Activated T-helper 17 cell treated with anti-CD3 and anti-CD28 coated beads, Interleukin-2, amount 50 U/mL, for 72 hours (primary cell): ENCODE data around the gene CNTN2. TPM values are rescaled to one million over a fixed set of nuclear protein-coding genes. Genes with fewer than 3 reads are reported as not detected.

Experiments used
- ATAC-seq: fragments of 150-1000 bp; cut with Tn5 transposase; replicated peaks from 2 replicates; pipeline ENCODE4 v1.10.0; 2021; ENCODE audit warnings: mild to moderate bottlenecking, moderate library complexity
- H3K27ac Mint-ChIP-seq: one replicate; pipeline ENCODE4 v1.8.0; 2022; ENCODE audit warnings: mixed read lengths
- H3K27me3 Mint-ChIP-seq: one replicate; pipeline ENCODE4 v1.8.0; 2022; ENCODE audit warnings: mixed read lengths
- H3K36me3 Mint-ChIP-seq: one replicate; pipeline ENCODE4 v1.8.0; 2022; ENCODE audit warnings: low read depth, mild to moderate bottlenecking, mixed read lengths
- H3K4me1 Mint-ChIP-seq: one replicate; pipeline ENCODE4 v1.8.0; 2022; ENCODE audit warnings: mixed read lengths
- H3K4me3 Mint-ChIP-seq: one replicate; pipeline ENCODE4 v1.8.0; 2022; ENCODE audit warnings: mild to moderate bottlenecking, mixed read lengths
- H3K9me3 Mint-ChIP-seq: one replicate; pipeline ENCODE4 v1.8.0; 2022; ENCODE audit warnings: mixed read lengths
- total RNA-seq, 2 donors: library from RNA; stranded (reverse); gene quantifications; one replicate each; pipeline ENCODE4 v1.2.3, GENCODE V29; 2022

CNTN2 gene
- total RNA-seq, 2 donors from 2014 or later, result not detected

DNA sequence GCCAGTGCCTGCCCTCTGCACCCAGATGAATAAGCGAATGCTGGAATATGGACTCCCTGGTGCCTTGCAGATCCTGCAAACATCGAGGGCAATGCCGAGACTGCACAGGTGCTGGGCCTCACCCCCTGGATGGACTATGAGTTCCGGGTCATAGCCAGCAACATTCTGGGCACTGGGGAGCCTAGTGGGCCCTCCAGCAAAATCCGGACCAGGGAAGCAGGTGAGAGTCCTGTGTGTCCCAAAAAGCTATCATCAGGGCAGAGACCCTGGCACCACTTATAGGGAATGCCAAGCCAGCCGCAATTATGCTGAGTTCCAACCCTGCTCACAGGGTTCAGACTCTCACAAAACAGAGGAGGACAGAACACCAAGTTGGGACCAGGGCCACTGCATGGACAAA is 24.0 kb downstream of the CNTN2 start:
- Mint-ChIP-seq H3K27me3 (no peaks in the 10 kb centered on the region), H3K27ac (no peak overlapping the region), H3K9me3 (no peaks in the 10 kb centered on the region), H3K36me3 (no peaks in the 10 kb centered on the region), H3K4me3 (no peak overlapping the region), H3K4me1 (no peaks in the 10 kb centered on the region)
- ATAC-seq, result no peak

DNA sequence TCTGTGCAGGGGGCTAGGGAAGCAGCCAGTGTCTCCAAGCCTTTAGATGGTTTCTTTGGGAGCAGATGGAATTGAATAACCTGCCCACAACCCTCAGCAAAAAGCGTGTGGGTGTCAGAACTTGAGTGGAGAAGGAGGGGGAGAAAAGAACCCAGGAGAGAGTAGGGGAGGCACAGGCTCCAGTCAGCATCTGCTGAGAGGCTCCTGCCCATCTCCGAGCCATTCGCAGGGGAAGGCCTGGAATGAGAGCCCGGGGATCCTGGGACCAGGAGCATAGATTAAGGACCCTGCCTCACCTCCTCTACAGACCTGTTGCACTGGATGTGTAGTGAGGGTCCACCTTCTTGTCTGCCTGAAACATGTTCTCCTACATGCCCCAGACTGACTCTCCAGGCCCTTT is 25.0 kb downstream of the CNTN2 start:
- no peak for ATAC-seq
- Mint-ChIP-seq H3K4me3 (no peak overlapping the region), H3K27me3 (no peaks in the 10 kb centered on the region), H3K4me1 (no peaks in the 10 kb centered on the region), H3K36me3 (no peaks in the 10 kb centered on the region), H3K27ac (no peak overlapping the region), H3K9me3 (no peaks in the 10 kb centered on the region)

DNA sequence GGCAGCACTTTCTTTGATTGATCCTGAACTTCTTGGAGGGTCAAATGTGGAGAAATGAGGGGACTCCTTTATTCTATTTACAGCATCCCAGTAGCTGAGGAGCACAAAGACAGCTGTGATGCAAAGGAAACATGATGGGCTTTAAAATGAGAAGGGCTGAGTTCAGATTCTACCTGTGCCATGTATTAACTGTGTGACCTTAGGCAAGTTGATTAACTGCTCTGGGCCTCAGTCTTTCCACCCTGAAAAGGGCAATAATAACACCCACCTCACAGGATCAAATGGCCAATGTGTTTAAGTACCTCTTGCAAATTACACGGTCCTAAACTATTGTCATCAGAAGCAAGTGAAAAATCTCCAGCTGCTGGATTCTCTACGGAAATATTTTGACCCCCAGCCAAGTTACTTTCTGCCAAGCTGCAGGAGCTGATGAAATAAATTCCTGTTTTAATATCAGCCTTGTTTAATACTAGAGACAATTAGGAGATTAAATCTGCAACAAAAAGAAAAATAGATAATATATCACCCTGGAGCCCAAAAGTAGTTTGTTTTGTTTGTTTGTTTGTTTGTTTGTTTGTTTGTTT is 25.5 kb downstream of the CNTN2 start:
- H3K4me3 Mint-ChIP-seq, result no peak overlapping the region
- no peaks in the 10 kb centered on the region for H3K27me3 Mint-ChIP-seq
- H3K36me3 Mint-ChIP-seq, result no peaks in the 10 kb centered on the region
- ATAC-seq, result no peak
- no peak overlapping the region for H3K27ac Mint-ChIP-seq
- no peaks in the 10 kb centered on the region for H3K4me1 Mint-ChIP-seq
- H3K9me3 Mint-ChIP-seq, result no peaks in the 10 kb centered on the region

DNA sequence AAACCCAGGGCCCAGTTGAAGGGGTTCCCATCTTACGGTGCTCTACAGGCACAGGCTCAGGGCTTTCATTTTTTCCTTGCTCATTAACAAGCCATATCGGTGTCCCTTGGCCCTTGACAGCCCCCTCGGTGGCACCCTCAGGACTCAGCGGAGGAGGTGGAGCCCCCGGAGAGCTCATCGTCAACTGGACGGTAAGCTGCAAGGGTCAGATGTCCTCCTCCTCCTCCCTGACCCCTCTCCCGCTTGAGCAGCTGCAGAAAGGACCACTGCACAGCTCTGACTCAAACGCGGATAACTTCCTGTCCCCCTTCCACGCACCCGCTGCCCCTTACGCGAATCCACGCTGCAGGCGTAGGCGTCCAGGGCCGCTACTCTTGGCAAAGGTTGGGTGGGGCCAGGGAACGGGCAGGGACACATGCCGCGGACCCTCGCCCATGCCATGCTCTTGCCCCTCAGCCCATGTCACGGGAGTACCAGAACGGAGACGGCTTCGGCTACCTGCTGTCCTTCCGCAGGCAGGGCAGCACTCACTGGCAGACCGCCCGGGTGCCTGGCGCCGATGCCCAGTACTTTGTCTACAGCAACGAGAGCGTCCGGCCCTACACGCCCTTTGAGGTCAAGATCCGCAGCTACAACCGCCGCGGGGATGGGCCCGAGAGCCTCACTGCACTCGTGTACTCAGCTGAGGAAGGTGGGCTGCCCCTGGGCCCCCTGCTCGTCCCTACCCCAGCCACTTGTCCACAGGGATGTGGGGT is 26.5 kb downstream of the CNTN2 start:
- ATAC-seq, result no peak
- no peaks in the 10 kb centered on the region for H3K27me3 Mint-ChIP-seq
- no peaks in the 10 kb centered on the region for H3K9me3 Mint-ChIP-seq
- H3K4me1 Mint-ChIP-seq, result no peaks in the 10 kb centered on the region
- H3K4me3 Mint-ChIP-seq, result no peak overlapping the region
- no peak overlapping the region for H3K27ac Mint-ChIP-seq
- H3K36me3 Mint-ChIP-seq, result no peaks in the 10 kb centered on the region

DNA sequence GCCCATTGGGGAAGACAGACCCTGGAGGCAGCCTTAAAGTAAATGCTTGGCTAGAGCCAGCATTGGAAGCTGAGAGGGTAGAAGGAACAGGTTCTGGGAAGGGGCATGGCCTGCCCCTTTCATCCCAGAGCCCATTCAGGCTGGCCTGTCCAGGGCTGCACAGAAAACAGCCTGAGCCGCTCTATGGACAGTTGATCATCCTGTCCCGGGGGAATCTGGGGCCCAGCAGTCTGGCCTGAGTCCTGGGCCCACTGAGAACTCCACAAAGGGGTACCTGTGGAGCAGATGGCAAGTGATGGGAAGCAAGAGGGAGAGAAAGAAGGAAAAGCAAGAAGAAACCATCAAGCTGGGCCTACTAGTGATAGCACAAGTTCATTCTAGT is 28.0 kb downstream of the CNTN2 start:
- H3K27ac Mint-ChIP-seq, result no peak overlapping the region
- ATAC-seq, result no peak
- no peaks in the 10 kb centered on the region for H3K4me1 Mint-ChIP-seq

DNA sequence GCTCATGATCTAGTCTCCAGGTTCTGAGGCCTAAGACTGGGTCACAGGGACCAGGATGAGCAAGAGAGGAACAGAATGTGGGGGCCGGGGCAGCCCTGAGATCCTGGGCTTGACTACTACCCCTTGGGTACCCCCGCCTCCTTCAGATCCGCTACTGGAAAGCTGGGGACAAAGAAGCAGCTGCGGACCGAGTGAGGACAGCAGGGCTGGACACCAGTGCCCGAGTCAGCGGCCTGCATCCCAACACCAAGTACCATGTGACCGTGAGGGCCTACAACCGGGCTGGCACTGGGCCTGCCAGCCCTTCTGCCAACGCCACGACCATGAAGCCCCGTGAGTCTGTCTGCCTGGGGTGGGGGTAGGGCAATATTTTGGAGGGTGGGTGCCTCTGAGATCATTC is 28.8 kb downstream of the CNTN2 start:
- ATAC-seq, result no peak
- no peak overlapping the region for H3K27ac Mint-ChIP-seq
- H3K27me3 Mint-ChIP-seq, result no peaks in the 10 kb centered on the region
- no peaks in the 10 kb centered on the region for H3K36me3 Mint-ChIP-seq
- H3K4me1 Mint-ChIP-seq, result no peaks in the 10 kb centered on the region
- H3K4me3 Mint-ChIP-seq, result no peak overlapping the region
- no peaks in the 10 kb centered on the region for H3K9me3 Mint-ChIP-seq

More for the DNA sequence above, 28.0 kb downstream of the CNTN2 start:
- Mint-ChIP-seq H3K9me3 (no peaks in the 10 kb centered on the region), H3K36me3 (no peaks in the 10 kb centered on the region), H3K27me3 (no peaks in the 10 kb centered on the region), H3K4me3 (no peak overlapping the region)

DNA sequence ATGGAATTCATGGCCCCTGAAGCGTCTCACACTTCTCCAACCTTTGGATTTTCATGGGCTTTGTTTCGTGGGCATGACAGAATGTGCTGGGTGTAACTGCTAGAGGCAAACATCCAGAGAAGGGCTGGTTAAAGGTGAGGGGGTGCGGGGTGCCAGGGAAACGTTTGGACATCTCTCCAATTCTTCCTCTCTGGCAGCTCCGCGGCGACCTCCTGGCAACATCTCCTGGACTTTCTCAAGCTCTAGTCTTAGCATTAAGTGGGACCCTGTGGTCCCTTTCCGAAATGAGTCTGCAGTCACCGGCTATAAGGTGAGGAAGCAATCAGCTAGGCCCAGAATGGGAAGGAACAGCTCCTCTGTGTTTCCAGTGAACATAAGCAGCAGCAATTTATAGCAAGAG is 29.3 kb downstream of the CNTN2 start:
- Mint-ChIP-seq H3K27me3 (no peaks in the 10 kb centered on the region), H3K4me3 (no peak overlapping the region), H3K36me3 (no peaks in the 10 kb centered on the region), H3K4me1 (no peaks in the 10 kb centered on the region), H3K27ac (no peak overlapping the region), H3K9me3 (no peaks in the 10 kb centered on the region)
- ATAC-seq, result no peak

DNA sequence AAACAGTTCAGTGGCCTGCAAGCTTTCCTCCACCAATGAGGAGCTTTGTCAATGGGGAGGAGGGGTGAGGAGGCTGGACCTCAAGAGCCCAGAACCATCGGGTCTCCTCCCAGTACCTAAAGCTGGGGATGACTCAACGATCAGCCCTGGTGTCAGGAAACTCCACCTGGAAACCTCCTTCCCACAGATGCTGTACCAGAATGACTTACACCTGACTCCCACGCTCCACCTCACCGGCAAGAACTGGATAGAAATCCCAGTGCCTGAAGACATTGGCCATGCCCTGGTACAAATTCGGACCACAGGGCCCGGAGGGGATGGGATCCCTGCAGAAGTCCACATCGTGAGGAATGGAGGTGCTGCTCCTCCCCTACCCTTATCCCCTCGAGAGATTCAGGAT is 29.9 kb downstream of the CNTN2 start:
- Mint-ChIP-seq H3K4me1 (no peaks in the 10 kb centered on the region), H3K4me3 (no peak overlapping the region), H3K36me3 (no peaks in the 10 kb centered on the region), H3K9me3 (no peaks in the 10 kb centered on the region), H3K27me3 (no peaks in the 10 kb centered on the region), H3K27ac (no peak overlapping the region)
- no peak for ATAC-seq

DNA sequence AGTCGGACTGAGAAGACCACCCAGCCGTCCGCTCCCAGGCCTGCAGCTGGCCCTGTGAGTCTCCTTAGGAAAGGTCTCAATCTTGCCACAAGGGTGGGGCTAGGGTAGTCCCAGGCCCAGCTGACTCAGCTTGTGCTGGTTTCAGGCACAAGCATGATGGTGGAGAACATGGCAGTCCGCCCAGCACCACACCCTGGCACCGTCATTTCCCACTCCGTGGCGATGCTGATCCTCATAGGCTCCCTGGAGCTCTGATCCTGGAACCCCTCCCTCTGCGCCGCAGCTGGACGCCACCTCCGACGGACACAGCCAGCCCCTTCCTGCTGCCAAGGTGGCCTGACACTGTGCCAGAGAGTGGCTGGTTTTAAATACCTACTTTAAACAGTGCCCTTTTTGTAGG is 30.5 kb downstream of the CNTN2 start:
- H3K9me3 Mint-ChIP-seq, result no peaks in the 10 kb centered on the region
- H3K4me3 Mint-ChIP-seq, result no peak overlapping the region

DNA sequence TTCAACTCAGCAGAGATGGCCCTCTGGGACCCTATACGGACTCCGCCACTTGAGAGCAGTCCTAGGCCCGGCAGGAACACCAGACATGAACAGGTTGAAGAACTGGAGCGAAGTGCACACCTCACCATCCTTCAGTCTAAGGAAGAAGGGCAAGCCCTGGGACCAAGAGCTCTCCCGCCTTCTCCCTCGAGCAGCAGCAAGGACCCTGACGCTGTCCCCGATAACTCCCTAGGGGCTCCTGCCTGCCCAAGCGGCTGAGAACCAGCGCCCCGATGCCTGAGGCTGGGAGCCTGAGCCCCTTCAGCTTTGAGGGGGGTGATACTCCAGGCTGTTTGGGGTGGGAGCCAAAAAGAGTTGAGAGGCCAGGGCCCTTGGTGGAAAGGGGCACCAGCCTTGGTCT is 31.1 kb downstream of the CNTN2 start:
- Mint-ChIP-seq H3K27ac (no peak overlapping the region), H3K9me3 (no peaks in the 10 kb centered on the region)

More for the DNA sequence above, 30.5 kb downstream of the CNTN2 start:
- ATAC-seq, result no peak
- Mint-ChIP-seq H3K27me3 (no peaks in the 10 kb centered on the region), H3K36me3 (no peaks in the 10 kb centered on the region), H3K4me1 (no peaks in the 10 kb centered on the region), H3K27ac (no peak overlapping the region)

DNA sequence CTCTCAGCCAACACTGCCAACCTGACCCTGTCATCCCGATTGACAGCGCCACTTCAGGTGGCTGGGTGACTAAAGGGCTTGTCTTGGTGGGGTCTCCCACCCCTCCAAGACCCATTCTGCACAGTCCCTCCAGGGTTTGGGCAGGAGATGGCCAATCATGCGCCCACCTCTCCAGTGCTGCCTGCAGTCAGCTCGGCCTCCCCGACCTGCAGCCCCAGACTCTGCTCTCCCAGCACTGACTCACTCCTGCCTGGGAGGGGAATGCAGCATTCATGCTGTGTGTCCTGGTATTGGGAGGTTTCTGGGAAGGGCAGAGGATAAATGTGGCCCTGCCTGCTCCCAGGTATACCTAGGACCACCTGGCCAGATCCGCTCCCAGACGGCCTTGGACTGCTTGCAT is 31.5 kb downstream of the CNTN2 start:
- Mint-ChIP-seq H3K4me3 (no peak overlapping the region), H3K27ac (no peak overlapping the region), H3K9me3 (no peaks in the 10 kb centered on the region), H3K36me3 (no peaks in the 10 kb centered on the region), H3K27me3 (no peaks in the 10 kb centered on the region), H3K4me1 (no peaks in the 10 kb centered on the region)
- no peak for ATAC-seq

More for the DNA sequence above, 31.1 kb downstream of the CNTN2 start:
- no peak for ATAC-seq
- Mint-ChIP-seq H3K27me3 (no peaks in the 10 kb centered on the region), H3K36me3 (no peaks in the 10 kb centered on the region), H3K4me1 (no peaks in the 10 kb centered on the region), H3K4me3 (no peak overlapping the region)

DNA sequence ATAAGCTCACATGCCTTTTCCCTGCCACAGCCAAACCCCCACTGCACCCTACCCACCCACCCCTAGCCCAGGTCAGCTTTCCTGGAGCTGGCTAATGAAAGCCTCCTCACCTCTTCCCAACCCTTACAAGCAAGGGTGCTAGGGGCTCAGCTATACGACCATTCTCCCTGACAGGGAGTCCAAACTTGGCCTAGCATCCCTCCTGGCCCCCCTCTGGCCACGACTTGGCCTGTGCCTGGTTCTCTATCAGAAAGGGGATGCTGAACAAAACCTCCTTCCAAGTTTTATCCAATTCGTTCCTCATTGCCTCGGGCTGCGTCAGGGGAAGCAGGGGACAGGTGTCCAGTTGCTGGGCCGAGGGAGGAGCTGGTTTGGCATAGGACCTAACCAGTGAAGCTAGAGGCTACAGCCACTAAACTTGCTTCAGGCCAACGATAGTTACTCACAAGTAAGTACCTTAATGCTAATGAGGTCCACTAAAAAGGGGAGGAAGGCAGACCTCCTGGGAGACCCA is 32.7 kb downstream of the CNTN2 start:
- H3K4me3 Mint-ChIP-seq, result no peak overlapping the region
- no peaks in the 10 kb centered on the region for H3K4me1 Mint-ChIP-seq
- H3K9me3 Mint-ChIP-seq, result no peaks in the 10 kb centered on the region
- ATAC-seq, result no peak
- H3K36me3 Mint-ChIP-seq, result no peaks in the 10 kb centered on the region
- H3K27me3 Mint-ChIP-seq, result no peaks in the 10 kb centered on the region
- no peak overlapping the region for H3K27ac Mint-ChIP-seq

DNA sequence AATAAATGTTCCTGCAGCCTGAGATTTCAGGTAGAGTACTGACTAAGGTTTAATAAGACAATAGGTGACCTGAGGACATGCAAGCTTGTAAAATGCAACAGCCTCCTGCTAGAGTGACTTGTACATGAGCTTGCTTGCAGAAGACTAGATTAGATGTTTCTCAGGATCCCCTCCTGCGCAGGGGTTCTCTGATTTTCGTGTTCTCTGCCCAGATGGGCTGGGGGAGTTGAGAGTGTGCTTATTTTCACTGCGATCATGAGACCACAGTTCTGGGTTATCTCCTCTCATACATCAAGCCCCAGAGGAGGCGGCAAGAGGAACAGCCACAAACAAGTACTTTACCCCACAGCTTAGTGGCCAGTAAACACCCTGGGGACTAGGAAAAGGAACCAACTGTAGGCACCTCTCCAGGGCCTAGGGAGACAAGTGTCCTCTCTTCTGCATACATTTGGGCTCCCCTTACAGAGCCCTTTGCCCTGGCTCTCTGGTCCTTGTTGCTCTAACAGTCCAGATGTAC is 33.3 kb downstream of the CNTN2 start:
- no peak for ATAC-seq
- H3K27me3 Mint-ChIP-seq, result no peaks in the 10 kb centered on the region
- no peak overlapping the region for H3K27ac Mint-ChIP-seq
- H3K9me3 Mint-ChIP-seq, result no peaks in the 10 kb centered on the region
- H3K36me3 Mint-ChIP-seq, result no peaks in the 10 kb centered on the region
- no peaks in the 10 kb centered on the region for H3K4me1 Mint-ChIP-seq
- H3K4me3 Mint-ChIP-seq, result no peak overlapping the region

DNA sequence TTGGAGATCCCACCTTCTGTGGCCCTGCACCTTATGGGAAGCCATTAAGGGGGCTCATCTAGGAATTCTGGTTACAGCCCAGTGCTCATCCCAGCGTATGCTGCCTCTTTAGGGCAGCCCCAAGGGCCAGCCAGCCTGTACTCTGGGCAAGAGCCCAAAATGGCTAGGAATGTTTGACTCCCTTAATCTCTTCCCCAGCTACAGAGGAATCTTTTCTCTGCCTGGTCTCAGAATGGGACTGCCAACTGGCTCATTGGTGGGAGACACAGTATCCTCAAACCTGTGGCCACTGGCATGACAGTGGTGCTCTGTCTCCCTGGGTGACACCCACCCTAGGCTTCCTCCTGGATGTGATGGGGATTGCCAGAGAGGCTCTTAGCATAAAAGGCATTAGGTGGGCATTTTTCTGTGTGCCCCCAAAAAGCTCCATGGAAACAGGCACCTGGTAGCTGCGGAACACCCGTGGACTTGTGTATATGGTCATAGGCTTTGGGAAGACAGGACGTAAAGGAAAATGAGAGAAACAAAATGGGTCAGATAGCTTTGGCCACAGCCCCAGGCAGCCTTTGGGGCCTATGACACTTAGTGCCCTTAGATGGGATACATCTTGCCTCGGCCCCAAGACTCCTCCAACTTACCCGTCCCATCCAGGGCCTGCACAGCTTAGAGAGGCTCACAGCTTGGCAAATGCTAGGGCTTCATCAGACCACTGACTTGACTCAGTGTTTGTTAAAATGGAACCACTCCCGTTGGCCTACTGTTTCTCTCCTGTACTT is 34.3 kb downstream of the CNTN2 start:
- no peak for ATAC-seq
- H3K9me3 Mint-ChIP-seq, result no peaks in the 10 kb centered on the region
- no peaks in the 10 kb centered on the region for H3K36me3 Mint-ChIP-seq
- no peak overlapping the region for H3K27ac Mint-ChIP-seq
- H3K27me3 Mint-ChIP-seq, result no peaks in the 10 kb centered on the region
- no peaks in the 10 kb centered on the region for H3K4me1 Mint-ChIP-seq
- H3K4me3 Mint-ChIP-seq, result no peak overlapping the region

DNA sequence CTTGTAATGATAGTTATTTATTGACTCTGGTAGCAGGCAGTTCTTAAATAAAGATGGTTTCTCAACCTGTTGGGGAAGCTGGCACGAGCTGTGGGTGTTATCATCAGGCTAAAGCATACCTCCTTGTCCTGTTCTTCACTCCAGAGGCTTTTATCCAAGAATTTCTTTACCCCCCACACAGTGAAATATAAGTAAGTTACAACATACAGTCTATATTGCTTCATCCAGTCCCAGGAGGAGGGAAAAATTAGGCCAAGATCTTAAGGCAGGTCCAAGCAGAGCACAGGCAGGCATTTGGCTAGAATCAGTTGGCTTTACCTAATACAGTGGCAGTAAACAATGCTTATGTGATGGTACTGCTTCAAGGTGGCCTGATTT is 34.9 kb downstream of the CNTN2 start:
- Mint-ChIP-seq H3K27ac (no peak overlapping the region), H3K4me1 (no peaks in the 10 kb centered on the region), H3K36me3 (no peaks in the 10 kb centered on the region), H3K27me3 (no peaks in the 10 kb centered on the region), H3K4me3 (no peak overlapping the region), H3K9me3 (no peaks in the 10 kb centered on the region)
- no peak for ATAC-seq
